ENCODE results near the gene PPFIBP1. TPM values are rescaled to one million over a fixed set of nuclear protein-coding genes. Genes with fewer than 3 reads are reported as not detected.

The PPFIBP1 gene
- total and polyA plus RNA-seq, 9 donors, result 61.3 to 216 (median 155) TPM

- H3K36me3 ChIP-seq, result no peaks in the 10 kb centered on the region
- H3K27ac ChIP-seq, result no peak overlapping the region
- intact Hi-C loops (cut with DNase I), result no loop called here
- no peaks in the 10 kb centered on the region for H3K27me3 ChIP-seq
- H3K9me3 ChIP-seq, result no peaks in the 10 kb centered on the region
- no peak overlapping the region for H3K4me3 ChIP-seq
- no peaks in the 10 kb centered on the region for H3K4me1 ChIP-seq (ENCODE audit: insufficient read depth)
- TF ChIP-seq CTCF (IDR thresholded peaks at IDR 0.05) (no peak), EP300 (IDR thresholded peaks at IDR 0.05) (no peak), POLR2A (IDR thresholded peaks at IDR 0.05) (no peak)
- 39 to 47% (median 47%) methylated on average over 3 of the region's 3 CpGs for WGBS, 3 donors
- no peak for DNase-seq
Measured at GRCh38 chr12:27500546-27500945, 23.5 kb upstream of the PPFIBP1 start.

DNA sequence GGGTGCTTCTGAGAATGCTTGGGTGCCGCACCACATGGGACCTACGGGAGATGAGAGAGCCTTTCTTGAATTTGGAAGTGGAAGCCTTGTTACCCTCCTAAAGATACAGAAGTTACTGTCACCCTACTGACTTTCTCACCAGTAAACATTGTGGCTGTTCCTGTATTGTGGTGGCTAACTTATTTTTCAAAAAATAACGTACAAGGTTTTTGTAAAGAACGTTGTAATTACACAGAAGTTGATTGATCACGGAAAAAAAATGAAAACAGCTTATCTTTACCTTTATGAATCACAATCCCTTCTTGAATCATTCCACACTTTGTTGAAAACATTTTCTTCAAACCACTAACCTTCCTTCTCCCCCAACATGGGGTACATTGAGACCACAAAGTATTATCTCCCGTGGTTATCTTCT, 22.0 kb upstream of the PPFIBP1 start:
- no peaks in the 10 kb centered on the region for H3K9me3 ChIP-seq
- intact Hi-C loops (cut with DNase I), result no loop called here

DNA sequence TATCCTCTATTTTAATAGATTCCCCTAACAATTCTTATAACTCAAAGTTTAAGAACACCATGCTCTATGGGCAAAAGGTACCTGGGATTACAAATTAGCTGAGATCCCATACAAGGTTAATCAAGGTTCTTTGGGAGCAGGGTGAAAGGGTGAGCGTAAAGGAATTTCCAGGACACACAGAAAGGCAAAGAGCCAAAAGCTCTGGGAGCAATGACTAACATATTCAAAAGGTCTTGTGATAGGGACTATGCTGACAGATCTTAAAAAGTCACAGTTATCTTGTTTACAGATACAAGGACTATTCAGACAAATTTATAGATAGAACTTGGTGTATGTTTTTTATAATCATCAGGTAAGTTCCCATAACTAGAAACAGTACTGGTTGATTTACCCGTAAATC, 19.5 kb upstream of the PPFIBP1 start:
- intact Hi-C loops (cut with DNase I), result no loop called here
- Histone ChIP-seq H3K4me1 (ENCODE audit: insufficient read depth) (no peaks in the 10 kb centered on the region), H3K9me3 (no peaks in the 10 kb centered on the region), H3K36me3 (no peaks in the 10 kb centered on the region), H3K27me3 (no peaks in the 10 kb centered on the region), H3K27ac (no peak overlapping the region), H3K4me3 (no peak overlapping the region)
- WGBS, 3 donors, result 90 to 98% (median 95%) methylated on average over 2 of the region's 2 CpGs
- TF ChIP-seq EP300 (IDR thresholded peaks at IDR 0.05), result no peak
- no peak for TF ChIP-seq CTCF (IDR thresholded peaks at IDR 0.05)
- TF ChIP-seq POLR2A (IDR thresholded peaks at IDR 0.05), result no peak
- DNase-seq, result no peak

More for the DNA sequence above, 22.0 kb upstream of the PPFIBP1 start:
- H3K4me1 ChIP-seq (ENCODE audit: insufficient read depth), result no peaks in the 10 kb centered on the region
- H3K36me3 ChIP-seq, result no peaks in the 10 kb centered on the region
- WGBS, 3 donors, result 91 to 94% (median 93%) methylated on average over 6 of the region's 6 CpGs
- no peak for TF ChIP-seq EP300 (IDR thresholded peaks at IDR 0.05)
- TF ChIP-seq CTCF (IDR thresholded peaks at IDR 0.05), result no peak
- no peak for TF ChIP-seq POLR2A (IDR thresholded peaks at IDR 0.05)
- no peak for DNase-seq
- H3K27ac ChIP-seq, result no peak overlapping the region
- H3K27me3 ChIP-seq, result no peaks in the 10 kb centered on the region
- H3K4me3 ChIP-seq, result no peak overlapping the region

GRCh38 chr12:27505109-27505508, 18.9 kb upstream of the PPFIBP1 start:
- Histone ChIP-seq H3K27me3 (no peaks in the 10 kb centered on the region), H3K4me3 (no peak overlapping the region), H3K27ac (no peak overlapping the region), H3K36me3 (no peaks in the 10 kb centered on the region), H3K9me3 (no peaks in the 10 kb centered on the region), H3K4me1 (ENCODE audit: insufficient read depth) (no peaks in the 10 kb centered on the region)
- WGBS, 3 donors, result 68 to 86% (median 78%) methylated on average over 2 of the region's 2 CpGs
- DNase-seq, result no peak
- TF ChIP-seq POLR2A (IDR thresholded peaks at IDR 0.05) (no peak), CTCF (IDR thresholded peaks at IDR 0.05) (no peak), EP300 (IDR thresholded peaks at IDR 0.05) (no peak)
- intact Hi-C loops (cut with DNase I), result no loop called here

DNA sequence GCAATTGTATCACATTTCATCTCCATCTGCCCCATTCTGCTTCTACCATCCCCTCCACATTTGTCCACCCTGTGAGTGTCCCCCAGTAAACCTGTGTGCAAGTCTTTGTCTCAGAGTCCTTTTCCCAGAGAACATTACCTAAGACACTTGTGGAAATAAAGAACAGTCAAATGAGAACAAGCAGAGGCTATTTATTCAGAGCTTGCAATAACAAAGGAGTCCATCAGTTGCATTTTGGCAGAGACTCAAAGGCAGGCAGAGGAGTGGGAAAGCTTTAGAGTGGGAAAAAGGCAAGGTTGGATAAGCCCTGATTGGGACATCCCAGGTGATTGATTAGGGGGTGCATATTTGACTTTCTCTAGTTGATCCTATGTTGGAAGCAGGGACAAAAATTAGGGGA, 18.2 kb upstream of the PPFIBP1 start:
- intact Hi-C loops (cut with DNase I), result no loop called here
- TF ChIP-seq CTCF (IDR thresholded peaks at IDR 0.05) (no peak), EP300 (IDR thresholded peaks at IDR 0.05) (no peak), POLR2A (IDR thresholded peaks at IDR 0.05) (no peak)
- no peaks in the 10 kb centered on the region for H3K9me3 ChIP-seq
- H3K36me3 ChIP-seq, result no peaks in the 10 kb centered on the region
- no peak overlapping the region for H3K4me3 ChIP-seq
- no peaks in the 10 kb centered on the region for H3K4me1 ChIP-seq (ENCODE audit: insufficient read depth)
- no peaks in the 10 kb centered on the region for H3K27me3 ChIP-seq
- H3K27ac ChIP-seq, result no peak overlapping the region
- no peak for DNase-seq
